GM21825 (cell line): ENCODE measurements around the gene TSPAN31.
"Not testable (repeated sequence)": the region's sequence is repeated elsewhere in the genome, so short reads cannot be mapped to it uniquely, and the experiment has no call there.

Experiments used
- ATAC-seq: cut with Tn5 transposase; IDR thresholded peaks from one replicate; pipeline ENCODE4 v1.9.1; 2021; ENCODE audit warnings: mild to moderate bottlenecking, moderate library complexity; ENCODE audit not compliant: unreplicated experiment

Gene TSPAN31

GRCh38 chr12:57721846-57722608 is 22.8 kb upstream of the TSPAN31 start:
- not testable (repeated sequence) for ATAC-seq

GRCh38 chr12:57722716-57723629 is 21.9 kb upstream of the TSPAN31 start:
- ATAC-seq: no peak

DNA sequence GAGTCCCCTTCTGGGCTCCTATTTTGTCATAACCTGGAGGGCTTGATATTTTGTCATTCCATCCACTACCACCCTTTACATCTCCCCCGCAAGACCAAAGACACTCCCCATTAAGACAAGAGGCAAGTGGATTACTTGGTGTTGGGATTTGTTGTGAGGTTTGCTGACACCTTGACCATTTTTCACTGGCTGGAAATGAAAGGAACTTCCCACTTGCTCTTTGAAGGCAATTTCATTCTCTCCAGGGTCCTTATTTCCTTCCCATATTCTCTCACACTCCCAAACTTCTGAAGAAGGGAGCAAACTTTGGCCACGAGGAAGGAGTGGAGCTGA is 21.2 kb upstream of the TSPAN31 start:
- ATAC-seq: no peak

- ATAC-seq: no peak
Observed at GRCh38 chr12:57724003-57724935, 20.6 kb upstream of the TSPAN31 start.

- no peak for ATAC-seq
Observed at GRCh38 chr12:57724936-57725740, 19.7 kb upstream of the TSPAN31 start.

- no peak for ATAC-seq
Observed at GRCh38 chr12:57725851-57726150, 19.0 kb upstream of the TSPAN31 start.

DNA sequence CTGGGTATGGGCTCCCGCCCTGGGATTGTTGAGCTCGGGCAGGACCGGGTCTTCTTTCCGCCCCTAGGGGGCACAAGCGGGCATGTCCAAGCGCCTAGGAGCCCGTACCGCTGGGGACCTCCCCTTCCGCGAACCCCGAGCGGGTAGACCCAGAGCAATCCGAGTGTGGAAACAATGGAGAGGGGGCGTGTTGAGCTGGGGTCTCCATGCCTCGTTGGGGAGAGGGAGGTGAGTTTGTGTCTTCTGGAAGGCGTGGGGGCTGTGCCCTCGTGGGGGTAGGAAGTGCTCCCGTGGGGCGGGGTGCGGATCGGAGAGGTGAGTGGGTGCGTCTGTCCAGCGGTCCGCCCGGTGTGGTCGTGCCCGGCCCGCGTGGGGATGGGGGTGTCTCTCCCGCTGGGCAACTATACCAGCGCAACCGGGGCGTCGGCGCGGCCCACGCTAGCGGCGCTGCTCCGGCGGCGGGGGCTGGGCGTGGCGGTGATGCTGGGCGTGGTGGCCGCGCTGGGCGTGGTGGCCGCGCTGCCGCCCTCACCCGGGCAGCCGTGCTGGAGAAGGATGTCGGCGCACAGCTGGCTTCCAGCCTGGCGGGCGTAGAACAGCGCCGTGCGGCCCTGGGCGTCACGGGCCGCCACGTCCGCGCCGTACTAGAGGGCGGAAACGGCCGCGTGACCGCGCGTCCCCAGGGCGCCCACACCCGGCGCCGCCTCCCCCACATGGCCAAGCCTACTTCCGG is 18.5 kb upstream of the TSPAN31 start:
- no peak for ATAC-seq

DNA sequence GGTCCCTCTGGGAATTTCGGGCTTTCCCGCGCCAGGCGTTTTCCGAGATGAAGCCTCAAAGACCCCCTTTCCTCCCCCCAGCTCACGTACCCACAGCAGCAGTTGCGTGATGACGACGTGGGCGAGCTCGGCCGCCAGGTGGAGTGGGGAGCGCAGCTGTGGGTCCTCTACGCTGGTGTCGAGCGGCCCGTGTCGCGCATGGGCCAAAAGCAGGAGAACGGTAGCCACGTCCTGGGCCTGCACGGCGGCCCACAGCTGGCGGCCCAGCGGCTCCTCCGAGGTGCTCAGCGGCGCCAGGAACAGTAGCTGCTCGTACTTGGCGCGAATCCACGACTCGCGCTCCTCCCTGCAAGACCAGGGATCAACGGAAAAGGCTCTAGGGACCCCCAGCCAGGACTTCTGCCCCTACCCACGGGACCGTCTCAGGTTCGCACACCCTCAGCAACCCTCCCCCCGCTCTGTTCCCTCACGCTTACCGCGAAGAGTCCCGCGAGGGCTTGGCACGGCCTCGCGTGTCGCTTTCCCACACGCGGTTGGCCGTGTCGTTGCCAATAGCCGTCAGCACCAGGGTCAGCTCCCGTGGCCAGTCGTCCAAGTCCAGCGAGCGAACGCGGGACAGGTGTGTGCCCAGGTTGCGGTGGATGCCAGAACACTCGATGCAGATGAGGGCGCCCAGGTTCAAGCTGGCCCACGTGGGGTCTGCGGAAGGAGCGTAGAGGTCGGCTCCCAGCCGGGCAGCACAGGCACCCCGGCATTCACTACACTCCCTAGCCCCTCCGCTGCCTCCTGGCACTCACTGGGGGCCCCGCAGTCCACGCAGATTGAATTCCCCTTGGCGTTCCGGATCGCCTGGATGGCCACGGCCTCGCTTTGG is 17.7 kb upstream of the TSPAN31 start:
- ATAC-seq: no peak

DNA sequence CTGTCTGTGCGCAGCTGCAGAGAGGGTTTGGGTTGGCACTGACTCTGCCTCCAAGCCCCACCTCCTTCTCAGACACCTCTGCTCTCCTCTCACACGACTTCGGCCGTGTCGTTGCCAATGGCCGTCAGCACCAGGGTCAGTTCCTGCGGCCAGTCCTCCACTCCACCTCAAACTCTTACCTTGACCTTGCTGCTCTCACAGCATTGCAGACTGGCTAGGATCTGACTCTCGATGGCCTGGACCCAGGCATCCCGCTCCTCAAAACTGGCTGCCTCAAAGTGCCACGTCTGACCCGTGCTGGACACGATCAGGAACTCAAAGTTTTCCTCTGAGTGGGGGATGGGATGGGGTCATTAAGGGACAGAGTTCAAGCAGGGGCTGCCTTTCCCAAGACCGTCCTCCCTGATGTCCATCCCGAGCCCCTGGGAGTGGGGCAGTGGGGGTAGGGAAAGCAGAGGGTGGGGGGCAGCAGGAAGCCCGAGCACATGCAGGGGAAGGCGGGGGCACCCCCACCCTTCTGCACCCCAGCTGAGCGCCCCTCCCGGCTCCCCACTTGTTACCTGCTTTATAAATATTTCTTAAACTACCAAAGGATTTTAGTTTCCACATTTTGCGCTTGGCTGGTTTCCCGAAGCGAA is 17.0 kb upstream of the TSPAN31 start:
- ATAC-seq: no peak

GRCh38 chr12:57729321-57729844 is 15.5 kb upstream of the TSPAN31 start:
- no peak for ATAC-seq

DNA sequence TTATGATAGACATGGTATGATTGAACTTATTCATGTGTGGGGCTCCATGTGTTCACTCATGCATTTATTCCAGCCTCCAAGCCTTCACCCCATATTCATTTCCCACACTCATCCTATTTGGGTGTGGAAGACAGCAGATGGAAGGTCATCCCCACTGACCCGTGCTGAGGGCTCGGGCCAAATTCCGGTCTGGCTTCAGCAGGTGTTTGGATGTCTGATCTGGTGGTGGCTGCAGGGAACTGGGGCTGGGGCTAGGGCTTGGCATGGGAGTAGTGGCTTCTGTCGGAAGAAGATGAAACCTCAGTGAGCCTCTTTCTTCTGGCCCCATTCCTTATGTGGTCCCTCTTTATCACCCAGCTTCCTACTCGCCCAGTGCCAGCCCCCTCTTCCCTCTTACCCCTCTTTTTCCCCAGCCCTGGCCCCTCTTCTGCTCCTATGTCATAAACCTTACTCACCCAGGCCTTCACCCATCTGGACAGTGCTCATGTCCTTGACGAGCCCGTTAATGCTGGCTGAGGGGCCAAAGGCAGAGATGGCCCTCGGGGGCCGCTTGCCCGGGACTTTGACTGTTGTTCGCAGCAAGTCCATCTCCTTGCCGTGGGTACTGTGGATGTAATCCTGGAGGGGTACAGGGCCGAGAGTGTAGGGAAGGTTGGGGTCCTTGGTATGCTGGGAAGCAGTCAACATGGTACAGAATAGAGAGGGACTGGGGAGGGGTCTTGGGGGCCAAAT is 14.3 kb upstream of the TSPAN31 start:
- ATAC-seq: no peak

GRCh38 chr12:57731411-57732080 is 13.3 kb upstream of the TSPAN31 start:
- ATAC-seq: no peak

DNA sequence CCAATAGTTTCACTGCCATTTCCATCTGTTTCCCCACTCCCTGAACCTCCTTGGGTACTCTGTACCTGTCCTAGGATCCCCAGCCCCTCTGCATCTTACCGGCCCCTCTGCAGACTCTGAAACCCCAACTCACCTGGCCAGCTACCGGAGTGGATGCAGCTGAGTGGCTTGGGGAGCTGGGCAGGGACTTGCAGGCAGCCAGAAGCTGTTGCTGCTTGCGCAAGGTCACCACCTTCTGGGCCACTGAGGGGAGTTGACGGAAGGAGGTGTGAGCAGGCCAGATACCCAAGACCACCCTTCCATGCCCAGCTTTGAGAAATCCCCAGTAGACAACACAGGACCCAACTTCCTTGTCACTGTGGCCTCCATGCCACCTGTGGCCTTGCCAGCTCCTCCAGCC is 12.6 kb upstream of the TSPAN31 start:
- ATAC-seq: no peak

DNA sequence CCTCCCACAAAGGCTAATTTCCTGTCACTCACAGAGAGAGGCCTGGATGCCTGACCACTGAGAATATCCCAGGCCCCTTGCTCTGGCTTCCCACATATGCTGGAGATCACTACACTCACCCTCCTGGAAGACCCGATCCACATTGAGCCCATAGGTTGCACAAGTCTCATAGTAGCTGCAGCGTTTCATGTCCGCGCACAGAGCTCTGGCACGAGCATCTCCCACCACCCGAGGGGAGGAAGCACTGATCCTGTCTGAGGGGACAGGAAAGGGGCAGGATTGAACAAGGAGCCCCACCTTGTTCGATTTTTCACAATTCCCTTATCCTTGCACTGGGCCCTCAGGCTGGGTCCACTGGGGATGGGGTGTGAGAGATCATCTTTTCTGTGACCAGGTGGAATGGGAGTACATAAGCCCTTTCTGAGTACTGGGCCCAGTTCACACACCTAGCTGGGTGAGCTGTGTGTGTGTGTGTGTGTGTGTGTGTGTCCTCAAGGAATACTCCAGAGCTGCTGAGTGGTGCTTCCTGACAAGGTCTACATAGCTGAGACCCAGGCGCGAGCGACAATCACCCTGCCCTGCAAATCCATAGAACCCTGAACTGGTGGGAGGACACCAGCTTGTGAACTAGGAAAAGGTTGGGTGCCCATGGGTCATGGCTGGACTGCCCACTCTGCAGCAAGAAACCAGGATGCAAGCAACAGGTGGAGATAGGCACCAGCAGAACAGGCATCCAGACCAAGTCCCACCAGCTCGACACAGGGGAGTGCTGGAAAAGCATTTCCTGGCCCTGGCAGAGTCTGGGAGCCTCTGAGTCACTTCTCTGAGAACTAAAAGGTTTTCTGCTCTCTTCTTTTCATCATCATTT is 11.9 kb upstream of the TSPAN31 start:
- ATAC-seq: no peak

GRCh38 chr12:57733928-57734327 is 10.9 kb upstream of the TSPAN31 start:
- no peak for ATAC-seq

DNA sequence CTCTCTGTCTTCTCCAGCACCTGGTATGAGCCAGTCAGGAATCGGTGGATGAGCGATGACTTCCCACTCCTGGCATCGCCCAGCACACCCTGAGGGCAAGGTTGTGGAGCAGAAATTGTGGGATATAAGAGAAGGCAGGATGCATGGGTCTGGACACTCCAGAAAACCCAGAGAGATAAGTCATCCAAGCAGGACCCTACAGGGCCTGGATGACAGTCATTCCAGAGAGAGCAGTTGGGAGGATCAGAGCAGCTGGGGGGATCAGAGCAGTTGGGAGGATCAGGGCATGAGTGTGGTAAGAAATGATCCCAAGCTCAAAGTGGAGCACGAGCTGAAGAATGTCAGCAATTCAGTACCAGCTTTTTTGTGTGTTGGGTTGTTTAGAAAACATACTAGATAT is 10.2 kb upstream of the TSPAN31 start:
- ATAC-seq: no peak
